ENCODE data around the gene SLC16A5.
"Not testable (repeated sequence)": the region's sequence is repeated elsewhere in the genome, so short reads cannot be mapped to it uniquely, and the experiment has no call there.

The SLC16A5 gene

DNA sequence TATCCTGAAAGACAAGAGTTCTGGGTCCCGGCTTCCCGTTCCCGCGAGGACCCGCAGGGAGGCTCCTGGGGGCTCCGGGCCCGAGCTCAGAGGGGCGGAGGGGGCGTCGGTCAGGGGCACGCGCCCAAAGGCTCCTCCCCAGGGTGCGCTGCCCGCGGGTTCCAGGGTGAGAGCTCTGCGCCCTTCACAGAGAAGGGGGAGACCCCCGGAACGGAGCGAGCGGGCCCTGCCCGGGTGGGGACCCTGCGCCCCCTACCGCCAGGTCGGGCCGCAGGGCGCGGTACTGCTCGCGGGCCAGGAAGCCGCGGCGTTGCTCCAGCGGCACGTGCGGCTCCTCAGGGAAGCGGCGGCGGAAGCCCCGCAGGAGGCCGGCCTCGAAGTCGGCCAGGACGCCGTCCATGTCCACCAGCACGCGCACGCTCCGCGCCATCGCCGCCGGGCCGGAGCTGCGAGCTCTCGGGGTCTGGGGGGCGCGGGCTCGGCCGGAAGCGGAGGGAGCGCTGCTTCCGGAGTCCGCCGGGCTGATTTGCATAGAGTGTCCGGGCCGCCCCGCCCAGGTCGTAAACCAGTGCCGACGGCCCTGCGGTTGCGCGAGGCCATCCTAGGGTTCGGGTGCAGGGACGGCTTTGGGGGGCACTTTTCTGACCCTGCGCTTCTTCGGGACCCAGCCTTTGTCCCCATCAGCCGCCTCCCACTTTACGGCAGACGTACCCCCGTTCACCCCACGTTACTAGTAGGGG lies 43.7 kb downstream of the SLC16A5 start, which contains the start of gene NT5C:
TSS of gene NT5C (minus strand) at position 465 of the 740 bp plus-strand sequence. CDS start at position 430, 35 bp downstream.
- FAIRE-seq (peak; percentile 75), DNase-seq (ENCODE audit: insufficient read length, low spot score) (peak; percentile 93)

DNA sequence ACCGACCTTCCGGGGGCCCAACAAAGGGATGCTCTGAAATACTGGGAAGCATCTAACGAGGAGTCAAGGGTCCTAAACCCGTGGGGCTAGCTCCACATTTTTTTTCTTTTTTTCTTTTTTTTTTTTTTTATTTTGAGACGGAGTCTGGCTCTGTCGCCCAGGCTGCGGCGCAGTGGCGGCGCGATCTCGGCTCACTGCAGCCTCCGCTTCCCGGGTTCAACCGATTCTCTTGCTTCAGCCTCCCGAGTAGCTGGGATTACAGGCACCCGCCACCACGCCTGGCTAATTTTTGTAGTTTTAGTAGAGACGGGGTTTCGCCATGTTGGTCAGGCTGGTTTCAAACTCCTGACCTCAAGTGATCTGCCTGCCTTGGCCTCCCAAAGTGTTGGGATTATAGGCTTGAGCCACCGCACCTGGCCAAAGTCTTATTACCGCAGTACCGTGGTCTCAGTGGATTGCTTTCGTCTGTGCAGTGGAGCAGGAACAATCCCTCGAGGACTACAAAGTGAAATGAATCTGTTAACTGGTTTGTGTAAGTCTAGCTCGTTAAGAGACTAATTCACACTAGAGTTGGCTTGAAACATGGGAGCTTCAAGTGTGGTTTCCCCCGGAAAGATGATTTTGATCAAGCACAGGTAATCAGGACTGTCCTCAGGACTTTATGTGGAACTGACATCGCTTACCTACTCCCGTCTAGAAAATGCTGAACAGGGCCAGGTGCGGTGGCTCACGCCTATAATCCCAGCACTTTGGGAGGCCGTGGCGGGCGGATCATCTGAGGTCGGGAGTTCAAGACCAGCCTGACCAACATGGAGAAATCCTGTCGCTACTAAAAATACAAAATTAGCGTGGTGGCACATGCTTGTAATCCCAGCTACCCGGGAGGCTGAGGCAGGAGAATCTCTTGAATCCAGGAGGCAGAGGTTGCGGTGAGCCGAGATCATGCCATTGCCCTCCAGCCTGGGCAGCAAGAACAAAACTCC lies 44.6 kb downstream of the SLC16A5 start:
- not testable (repeated sequence) for FAIRE-seq; DNase-seq (ENCODE audit: insufficient read length, low spot score)

DNA sequence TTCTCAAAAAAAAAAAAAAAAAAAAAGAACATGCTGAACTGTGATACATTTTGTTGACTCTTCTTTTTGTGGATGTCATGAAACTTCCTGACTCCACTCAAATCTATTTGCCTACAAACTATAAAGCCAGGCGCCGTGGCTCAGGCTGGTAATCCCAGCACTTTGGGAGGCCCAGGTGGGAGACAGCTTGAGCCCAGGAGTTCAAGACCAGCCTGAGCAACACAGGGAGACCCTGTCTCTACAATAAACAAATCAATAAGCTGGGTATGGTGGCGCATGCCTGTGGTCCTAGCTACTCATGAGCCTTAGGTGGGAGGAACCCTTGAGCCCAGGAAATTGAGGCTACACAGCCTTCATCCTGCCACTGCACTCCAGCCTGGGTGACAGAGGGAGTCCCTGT lies 45.2 kb downstream of the SLC16A5 start:
- FAIRE-seq (no peak), DNase-seq (ENCODE audit: insufficient read length, low spot score) (no peak)

DNA sequence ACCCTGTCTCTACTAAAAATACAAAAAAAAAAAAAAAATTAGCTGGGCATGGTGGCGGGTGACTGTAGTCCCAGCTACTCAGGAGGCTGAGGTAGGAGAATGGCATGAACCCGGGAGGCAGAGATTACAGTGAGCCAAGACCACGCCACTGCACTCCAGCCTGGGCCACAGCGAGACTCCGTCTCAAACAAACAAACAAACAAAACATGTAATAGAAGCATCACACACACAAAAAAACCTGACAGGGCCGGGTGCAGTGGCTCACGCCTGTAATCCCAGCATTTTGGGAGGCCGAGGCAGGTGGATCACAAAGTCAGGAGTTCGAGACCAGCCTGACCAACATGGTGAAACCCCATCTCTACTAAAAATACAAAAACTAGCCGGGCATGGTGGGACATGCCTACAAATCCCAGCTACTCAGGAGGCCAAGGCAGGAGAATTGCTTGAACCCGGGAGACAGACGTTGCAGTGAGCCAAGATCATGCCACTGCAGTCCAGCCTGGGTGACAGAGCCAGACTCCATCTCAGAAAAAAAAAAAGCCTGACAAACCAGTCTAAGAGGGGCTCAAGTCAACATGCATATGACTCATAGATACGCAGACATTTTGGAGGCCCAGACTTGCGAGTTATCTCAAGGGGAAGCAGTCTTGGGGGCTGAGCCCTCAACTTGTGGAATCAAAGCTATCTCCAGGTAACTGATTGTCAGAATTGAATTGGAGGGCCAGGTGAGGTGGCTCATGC lies 46.0 kb downstream of the SLC16A5 start:
- FAIRE-seq; DNase-seq (ENCODE audit: insufficient read length, low spot score): not testable (repeated sequence)

DNA sequence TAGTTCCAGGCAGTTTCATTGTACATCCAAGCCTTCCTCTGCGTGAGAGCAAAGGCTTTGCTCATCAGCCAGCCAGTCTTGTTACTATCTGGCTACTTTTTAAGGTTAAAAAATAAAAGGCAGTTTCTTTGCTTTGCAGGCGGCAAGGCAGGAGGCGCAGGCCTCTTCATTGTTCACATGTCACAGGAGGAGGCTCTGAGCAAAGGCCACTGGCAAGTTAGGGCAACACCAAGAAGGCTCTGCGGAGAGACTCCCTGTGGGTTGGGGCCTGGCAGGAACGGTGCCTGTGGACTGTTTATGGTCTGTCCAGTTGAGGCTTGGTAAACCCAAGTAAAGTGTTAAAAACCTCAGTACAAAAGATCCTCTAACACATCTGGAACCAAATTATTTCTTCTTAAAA lies 47.7 kb downstream of the SLC16A5 start:
- FAIRE-seq: no peak
- no peak for DNase-seq (ENCODE audit: insufficient read length, low spot score)

DNA sequence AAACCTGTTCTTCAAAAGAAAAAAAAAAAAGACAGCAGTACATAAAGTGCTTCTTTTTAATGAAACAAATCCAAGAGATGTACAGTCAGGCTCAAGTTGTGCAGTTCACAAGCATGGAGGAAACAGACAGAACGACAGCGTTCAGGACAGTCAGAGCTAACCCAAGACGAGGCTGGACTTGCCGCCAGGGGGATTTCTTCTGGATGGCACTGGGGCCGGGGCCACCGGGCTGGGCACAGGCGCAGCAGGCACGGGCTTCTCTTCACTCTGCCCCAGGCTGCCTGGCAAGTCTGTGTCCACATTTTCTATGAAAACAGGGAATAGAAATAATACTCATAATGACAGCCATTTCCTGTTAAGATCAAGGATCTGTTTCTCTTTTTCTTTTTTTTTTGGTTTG lies 48.2 kb downstream of the SLC16A5 start:
- DNase-seq (ENCODE audit: insufficient read length, low spot score) (no peak), FAIRE-seq (no peak)

DNA sequence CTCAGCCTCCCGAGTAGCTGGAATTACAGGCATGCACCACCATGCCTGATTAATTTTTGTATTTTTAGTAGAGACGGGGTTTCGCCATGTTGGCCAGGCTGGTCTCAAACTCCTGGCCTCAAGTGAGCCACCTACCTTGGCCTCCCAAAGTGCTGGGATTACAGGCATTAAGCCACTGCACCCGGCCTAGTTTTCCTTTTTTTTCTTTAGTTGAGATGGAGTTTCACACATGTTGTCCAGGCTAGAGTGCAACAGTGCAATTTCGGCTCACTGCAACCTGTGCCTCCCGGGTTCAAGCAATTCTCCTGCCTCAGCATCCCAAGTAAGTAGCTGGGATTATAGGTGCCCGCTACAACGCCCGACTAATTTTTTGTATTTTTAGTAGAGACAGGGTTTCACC lies 50.0 kb downstream of the SLC16A5 start:
- FAIRE-seq; DNase-seq (ENCODE audit: insufficient read length, low spot score): not testable (repeated sequence)

DNA sequence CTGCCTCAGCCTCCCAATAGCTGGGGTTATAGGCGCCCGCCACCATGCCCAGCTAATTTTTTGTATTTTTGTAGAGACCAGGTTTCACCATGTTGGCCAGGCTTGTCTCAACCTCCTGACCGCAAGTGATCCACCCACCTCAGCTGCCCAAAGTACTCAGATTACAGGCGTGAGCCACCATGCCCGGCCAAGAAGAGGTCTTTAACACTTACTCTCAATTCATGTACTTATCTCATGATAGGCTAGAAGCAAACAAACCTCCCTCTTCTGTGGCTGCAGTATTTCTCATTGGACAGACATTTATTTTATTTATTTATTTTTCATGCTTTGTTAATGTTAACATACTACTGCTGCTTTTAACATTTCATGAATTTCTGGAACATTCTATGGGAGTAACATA lies 50.8 kb downstream of the SLC16A5 start:
- FAIRE-seq (no peak), DNase-seq (ENCODE audit: insufficient read length, low spot score) (no peak)

DNA sequence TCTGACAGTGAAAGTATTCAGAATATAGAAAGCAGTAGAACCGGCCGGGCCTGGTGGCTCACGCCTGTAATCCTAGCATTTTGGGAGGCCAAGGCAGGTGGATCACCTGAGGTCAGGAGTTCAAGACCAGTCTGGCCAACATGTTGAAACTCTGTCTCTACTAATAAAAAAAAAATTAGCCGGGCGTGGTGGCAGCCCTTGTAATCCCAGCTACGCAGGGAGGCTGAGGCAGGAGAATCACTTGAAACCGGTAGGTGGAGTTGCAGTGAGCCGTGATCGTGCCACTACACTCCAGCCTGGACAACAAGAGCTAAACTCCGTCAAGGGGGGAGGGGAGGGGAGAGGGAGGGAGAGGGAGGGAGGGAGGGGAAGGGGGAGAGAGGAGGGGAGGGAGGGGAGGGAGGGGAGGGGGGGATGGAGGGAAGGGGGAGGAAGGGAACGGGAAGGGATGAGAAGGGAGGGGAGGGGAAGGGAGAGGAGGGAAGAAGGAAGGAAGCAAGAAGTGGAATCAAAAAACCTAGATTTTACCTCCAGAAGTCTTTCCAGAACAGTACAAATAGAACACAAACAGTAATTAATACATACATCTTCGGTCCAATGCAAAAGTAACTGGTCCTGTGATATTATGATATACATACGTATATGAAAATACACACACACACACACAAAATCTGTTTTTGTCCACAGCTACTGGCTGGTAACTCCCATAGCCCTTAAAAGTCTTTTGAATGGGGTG lies 54.6 kb downstream of the SLC16A5 start:
- DNase-seq (ENCODE audit: insufficient read length, low spot score) (no peak), FAIRE-seq (no peak)

DNA sequence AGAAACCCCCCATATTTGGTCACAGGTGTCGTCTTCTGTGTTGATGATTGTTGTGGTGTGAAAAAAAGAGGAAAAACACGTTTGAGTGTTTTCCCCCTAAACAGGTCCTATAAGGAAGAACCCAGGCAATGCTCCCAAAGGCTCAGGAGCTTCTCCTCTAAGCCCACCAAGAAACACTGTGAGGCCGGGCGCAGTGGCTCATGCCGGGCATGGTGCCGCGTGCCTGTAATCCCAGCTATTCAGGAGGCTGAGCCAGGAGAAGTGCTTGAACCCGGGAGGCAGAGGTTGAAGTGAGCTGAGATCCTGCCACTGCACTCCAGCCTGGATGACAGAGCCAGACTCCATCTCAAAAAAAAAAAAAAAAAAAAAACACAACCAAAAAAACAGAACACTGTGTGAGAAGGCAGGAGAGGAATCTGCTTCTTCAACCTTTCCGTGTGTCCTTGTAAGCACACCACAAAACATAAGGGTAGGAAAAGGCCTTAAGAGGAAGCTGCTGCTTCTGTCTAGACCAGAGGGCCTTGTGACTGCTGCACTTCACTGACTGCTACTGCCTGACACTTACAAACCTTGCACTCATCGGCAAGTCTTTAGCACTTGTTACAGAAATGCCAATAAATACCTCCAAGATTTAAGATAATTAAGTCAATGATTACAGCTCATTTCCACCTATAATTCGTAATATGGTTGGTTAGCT lies 57.2 kb downstream of the SLC16A5 start:
- DNase-seq (ENCODE audit: insufficient read length, low spot score) (no peak), FAIRE-seq (no peak)

DNA sequence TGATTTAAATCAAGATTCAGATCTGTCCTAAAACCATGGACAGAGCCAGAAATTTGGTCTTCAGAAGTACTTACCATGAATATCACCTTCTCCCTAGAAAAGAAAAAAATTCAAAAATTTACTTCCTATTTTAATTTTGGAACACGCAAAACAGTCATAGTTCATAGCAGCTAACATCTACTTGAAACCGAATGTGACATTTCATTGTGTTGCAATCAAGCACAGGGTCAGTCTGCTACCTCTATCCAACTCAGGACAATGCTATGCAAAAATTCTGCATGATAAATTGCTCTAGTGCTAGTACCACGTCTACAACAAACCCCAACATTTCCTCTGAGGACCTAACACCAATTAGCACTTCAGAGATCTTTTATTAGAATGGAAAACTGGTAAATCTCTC lies 58.8 kb downstream of the SLC16A5 start:
- FAIRE-seq (no peak), DNase-seq (ENCODE audit: insufficient read length, low spot score) (no peak)

DNA sequence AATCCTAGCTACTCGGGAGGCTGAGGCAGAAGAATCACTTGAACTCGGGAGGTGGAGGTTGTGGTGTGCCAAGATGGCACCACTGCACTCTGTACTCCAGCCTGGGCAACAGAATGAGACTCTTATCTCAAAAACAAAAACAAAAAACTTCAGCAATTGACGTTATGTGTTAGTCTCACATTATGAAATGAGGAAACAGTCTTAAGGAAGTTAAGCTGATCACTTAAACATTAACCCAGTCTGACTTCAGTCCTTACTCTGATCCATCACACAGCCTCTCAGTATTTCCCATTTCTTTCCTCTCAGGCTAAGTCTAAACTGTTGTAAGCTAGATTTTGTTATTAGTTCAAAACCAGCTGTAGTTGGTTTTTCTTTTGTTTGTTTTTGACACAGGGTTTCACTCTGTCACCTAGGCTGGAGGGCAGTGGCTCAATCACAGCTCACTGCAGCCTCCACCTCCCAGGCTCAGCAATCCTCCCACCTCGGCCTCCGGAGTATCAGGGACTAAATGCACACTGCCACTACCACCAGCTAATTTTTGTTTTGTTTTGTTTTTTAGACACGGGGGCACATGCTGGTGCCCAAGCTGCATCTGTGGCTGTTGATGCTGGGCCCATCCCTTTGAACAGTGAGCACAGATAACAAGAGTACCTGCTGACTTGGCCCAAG lies 60.3 kb downstream of the SLC16A5 start:
- peak; percentile 56 for FAIRE-seq

DNA sequence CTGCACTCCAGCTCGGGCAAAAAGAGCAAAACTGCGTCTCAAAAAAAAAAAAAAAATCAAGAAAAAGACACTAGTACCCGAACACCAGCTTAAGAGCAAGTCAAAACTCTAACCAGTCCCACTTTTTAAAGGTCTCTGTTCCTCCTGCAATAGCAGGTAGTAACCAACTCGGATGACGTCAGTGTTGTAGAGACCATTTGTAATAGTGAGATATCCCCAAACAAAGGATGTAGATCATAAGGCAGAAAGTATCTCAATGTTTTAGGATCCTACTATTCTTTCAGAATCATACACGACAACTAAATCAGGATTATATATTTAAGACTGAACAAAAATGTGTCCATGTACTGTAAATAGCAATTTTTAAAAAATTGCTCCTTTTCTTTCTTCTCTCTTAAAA lies 64.2 kb downstream of the SLC16A5 start:
- FAIRE-seq: no peak
- no peak for DNase-seq (ENCODE audit: insufficient read length, low spot score)

More for the DNA sequence above, 60.3 kb downstream of the SLC16A5 start:
- no peak for DNase-seq (ENCODE audit: insufficient read length, low spot score)

DNA sequence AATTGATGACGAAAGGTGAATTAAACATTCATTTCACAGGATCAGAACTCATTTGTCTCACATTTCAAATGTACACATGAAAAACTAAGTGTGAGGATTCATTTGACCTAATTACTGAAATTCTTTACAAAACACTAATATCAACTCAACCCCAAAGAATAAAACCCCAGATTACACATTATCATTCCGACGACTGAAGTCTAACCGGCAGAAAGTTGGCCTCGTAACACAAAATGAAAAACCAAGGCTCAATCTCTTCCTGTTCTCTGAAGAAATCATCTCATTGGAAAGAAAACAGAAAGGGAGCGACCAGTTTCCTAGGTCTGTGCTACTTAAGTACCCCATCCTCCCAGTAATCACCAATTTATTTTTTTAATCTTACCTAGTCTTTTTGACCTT lies 64.8 kb downstream of the SLC16A5 start:
- FAIRE-seq (no peak), DNase-seq (ENCODE audit: insufficient read length, low spot score) (no peak)

DNA sequence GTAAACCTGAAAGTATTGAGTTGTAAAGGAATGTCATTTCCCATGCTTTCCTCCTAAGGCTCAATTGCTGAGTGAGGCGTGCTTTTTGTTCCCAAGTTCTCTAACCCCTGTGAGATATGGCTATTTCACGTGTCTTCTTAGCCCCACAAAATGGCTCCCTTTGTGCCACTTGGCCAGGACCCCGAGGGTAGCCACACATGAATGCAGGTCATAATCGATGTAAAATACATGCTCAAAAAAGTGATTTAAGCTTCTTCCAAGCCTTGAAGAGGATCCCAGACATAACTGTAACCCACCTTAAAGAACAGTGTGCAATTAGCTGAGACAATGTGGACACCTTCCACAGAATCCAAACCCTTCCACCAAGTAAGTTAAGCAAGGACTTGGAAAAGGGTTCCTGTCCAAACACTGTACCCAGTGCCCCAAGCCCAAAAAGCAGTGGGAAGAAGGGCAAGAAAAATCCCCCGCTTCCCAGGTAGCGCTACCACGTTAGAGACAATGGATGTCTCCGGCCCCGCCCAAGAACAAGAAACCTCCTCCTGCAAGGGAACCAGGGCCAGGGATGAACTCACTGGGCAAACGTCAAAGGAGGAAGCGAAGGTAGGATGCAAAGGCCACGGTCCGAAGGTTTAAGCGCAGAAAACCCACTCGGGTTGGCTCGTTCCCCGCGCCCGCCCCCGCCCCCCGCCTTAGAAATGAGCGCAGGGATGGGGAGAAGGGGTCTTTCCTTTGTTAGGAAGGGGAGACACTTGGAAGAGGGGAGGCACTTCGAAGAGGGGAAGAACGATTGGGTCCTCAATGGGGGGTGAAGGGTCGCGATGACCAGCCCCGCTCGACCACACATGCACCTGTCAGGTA lies 65.4 kb downstream of the SLC16A5 start:
- peak; percentile 60 for FAIRE-seq
- DNase-seq (ENCODE audit: insufficient read length, low spot score): no peak

DNA sequence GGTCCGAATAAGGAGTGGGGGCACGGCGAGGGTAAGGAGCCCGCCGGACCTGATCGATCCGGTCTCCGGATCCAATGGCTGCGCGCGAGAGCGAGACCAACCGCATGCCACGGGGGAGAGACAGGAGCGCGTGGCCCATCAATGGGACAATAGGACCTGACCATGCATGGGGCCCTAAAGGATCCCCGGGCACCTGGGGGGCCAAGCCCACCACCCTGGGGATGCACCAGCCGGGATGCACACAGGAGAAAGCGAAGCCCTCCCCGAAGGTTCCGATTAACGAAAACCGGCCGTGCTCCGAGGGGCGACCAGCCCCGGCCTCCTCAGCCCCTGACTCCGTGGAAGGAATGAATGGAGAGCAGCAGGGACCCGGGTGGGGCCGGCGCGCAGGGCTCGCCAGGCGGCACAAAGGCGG lies 66.0 kb downstream of the SLC16A5 start:
- no peak for FAIRE-seq

DNA sequence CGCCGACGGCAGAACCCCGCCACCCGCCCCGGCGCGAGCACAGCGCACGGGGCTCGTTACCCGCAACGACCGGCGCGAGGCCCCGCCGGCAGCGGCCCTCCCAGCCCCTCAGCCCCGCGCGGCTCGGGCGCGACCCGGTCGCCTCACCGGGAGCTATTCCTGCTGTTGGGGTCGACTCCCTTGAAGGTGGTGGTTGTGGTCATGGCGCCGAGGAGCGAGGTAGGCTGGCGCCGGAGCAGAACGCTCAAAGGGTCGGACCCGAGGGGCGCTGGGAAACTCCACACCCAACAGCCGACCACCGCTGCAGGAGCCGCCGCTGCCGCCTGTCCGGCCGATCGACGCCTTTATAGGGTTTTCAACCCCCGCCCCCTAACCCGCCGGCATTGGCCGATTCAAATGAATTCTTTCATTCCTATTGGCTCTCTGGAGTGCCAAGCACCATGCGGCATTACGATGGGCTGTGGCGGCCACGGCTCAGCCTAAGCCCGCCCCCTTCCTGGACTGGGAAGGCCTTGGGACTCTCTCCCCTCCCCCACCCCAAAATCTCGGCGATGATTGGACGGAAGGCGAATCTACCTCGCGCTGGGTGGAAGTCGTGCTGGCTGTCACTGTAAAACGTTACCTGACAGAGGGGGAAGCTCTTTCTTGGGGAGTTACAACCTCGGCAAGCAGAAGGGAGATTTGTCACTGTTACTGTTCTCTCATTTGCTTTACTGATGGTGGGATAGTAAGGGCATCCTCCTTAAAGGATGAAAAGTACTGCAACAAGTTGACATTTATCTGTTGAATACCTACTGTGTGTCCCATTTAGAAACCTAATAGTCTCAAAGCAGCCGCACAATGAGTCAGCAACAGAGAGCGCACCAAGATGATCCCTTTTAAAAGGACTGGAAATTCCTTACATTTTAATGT lies 66.7 kb downstream of the SLC16A5 start, which contains the start of gene JPT1:
TSS of gene JPT1 (minus strand) at position 318 of the 912 bp plus-strand sequence. CDS start at position 203, 115 bp downstream.
- DNase-seq (ENCODE audit: insufficient read length, low spot score) (peak; percentile 96), FAIRE-seq (peak; percentile 97)

More for the DNA sequence above, 66.0 kb downstream of the SLC16A5 start:
- no peak for DNase-seq (ENCODE audit: insufficient read length, low spot score)

All from GM19239 (cell line).